Progenitor cell of endocrine pancreas (in vitro differentiated cells): ENCODE results near the gene TXNDC16. TPM values are rescaled to one million over a fixed set of nuclear protein-coding genes. Genes with fewer than 3 reads are reported as not detected.

Experiments
- DNase-seq: peaks from one replicate; pipeline ENCODE4 v3.0.0; 2021; ENCODE audit warnings: low spot score; ENCODE audit not compliant: unreplicated experiment
- H3K27ac Mint-ChIP-seq: 2 replicates; pipeline ENCODE4 v1.8.0; 2021; ENCODE audit warnings: mild to moderate bottlenecking, moderate library complexity, mixed read lengths
- H3K27me3 Mint-ChIP-seq: 2 replicates; pipeline ENCODE4 v1.8.0; 2021; ENCODE audit warnings: mixed read lengths
- H3K36me3 Mint-ChIP-seq: 2 replicates; pipeline ENCODE4 v1.8.0; 2022; ENCODE audit warnings: mixed read lengths; ENCODE audit not compliant: insufficient read depth
- H3K4me1 Mint-ChIP-seq: 2 replicates; pipeline ENCODE4 v1.8.0; 2021; ENCODE audit warnings: low read depth, mixed read lengths
- H3K4me3 Mint-ChIP-seq: 2 replicates; pipeline ENCODE4 v1.8.0; 2021; ENCODE audit warnings: low read depth, mild to moderate bottlenecking, moderate library complexity, mixed read lengths
- H3K9me3 Mint-ChIP-seq: 2 replicates; pipeline ENCODE4 v1.8.0; 2021; ENCODE audit warnings: low read depth, mixed read lengths
- CTCF ChIP-seq: fragments of 200-600 bp; sonication (generic); IDR thresholded peaks from one replicate; pipeline ENCODE4 v1.5.0; 2021; ENCODE audit warnings: antibody characterized with exemption, mild to moderate bottlenecking; ENCODE audit not compliant: unreplicated experiment
- total RNA-seq: library from RNA; stranded (reverse); gene quantifications from 2 replicates; pipeline ENCODE4 v1.2.1, GENCODE V29; 2021

TXNDC16 gene
- total RNA-seq, 1 donor from 2014 or later: 18.9 TPM

- H3K36me3 Mint-ChIP-seq: peaks cover 25% of the 10 kb centered on the region
- no peak for DNase-seq
- no peak overlapping the region for H3K27ac Mint-ChIP-seq
- no peak for TF ChIP-seq CTCF
- H3K27me3 Mint-ChIP-seq: no peaks in the 10 kb centered on the region
- H3K9me3 Mint-ChIP-seq: no peaks in the 10 kb centered on the region
- H3K4me1 Mint-ChIP-seq: no peaks in the 10 kb centered on the region
- H3K4me3 Mint-ChIP-seq: no peak overlapping the region
Observed at GRCh38 chr14:52455291-52456088, 96.8 kb downstream of the TXNDC16 start.

GRCh38 chr14:52447236-52447635, 105.1 kb downstream of the TXNDC16 start:
- DNase-seq: no peak
- Mint-ChIP-seq H3K36me3 (peaks cover 24% of the 10 kb centered on the region), H3K27me3 (no peaks in the 10 kb centered on the region), H3K4me3 (no peak overlapping the region), H3K9me3 (peaks cover 20% of the 10 kb centered on the region), H3K27ac (no peak overlapping the region), H3K4me1 (peaks cover 3% of the 10 kb centered on the region)
- no peak for TF ChIP-seq CTCF

- Mint-ChIP-seq H3K36me3 (peaks cover 17% of the 10 kb centered on the region), H3K4me3 (no peak overlapping the region), H3K27ac (no peak overlapping the region), H3K4me1 (peaks cover 3% of the 10 kb centered on the region), H3K27me3 (no peaks in the 10 kb centered on the region), H3K9me3 (peaks cover 20% of the 10 kb centered on the region)
- no peak for DNase-seq
- no peak for TF ChIP-seq CTCF
Observed at GRCh38 chr14:52446355-52446754, 106.0 kb downstream of the TXNDC16 start.

DNA sequence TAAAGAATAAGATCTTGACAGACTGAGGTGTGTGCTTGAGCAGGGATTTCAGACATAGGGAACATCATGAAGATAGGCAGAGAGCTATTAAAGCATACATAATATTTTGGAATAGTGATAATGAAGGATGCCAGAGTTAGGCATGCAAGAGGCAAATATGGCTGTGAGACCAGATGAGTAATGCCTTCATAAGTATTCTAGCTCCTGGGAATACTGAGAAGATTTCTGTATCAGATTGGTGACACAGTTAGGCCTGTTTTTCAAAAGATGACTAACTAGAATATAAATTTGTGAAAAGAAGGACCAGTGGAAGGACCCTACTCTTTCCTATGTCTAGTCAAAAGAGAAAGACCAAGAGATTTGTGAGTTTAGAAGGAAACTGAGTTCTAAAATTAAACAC, 108.8 kb downstream of the TXNDC16 start:
- Mint-ChIP-seq H3K27ac (no peak overlapping the region), H3K9me3 (peaks cover 6% of the 10 kb centered on the region), H3K4me3 (no peak overlapping the region), H3K4me1 (peaks cover 3% of the 10 kb centered on the region), H3K36me3 (peaks cover 8% of the 10 kb centered on the region), H3K27me3 (no peaks in the 10 kb centered on the region)
- TF ChIP-seq CTCF: no peak
- DNase-seq: no peak

- no peak for TF ChIP-seq CTCF
- peaks cover 5% of the 10 kb centered on the region for H3K36me3 Mint-ChIP-seq
- H3K4me3 Mint-ChIP-seq: no peak overlapping the region
- H3K27me3 Mint-ChIP-seq: no peaks in the 10 kb centered on the region
- no peak for DNase-seq
- no peak overlapping the region for H3K27ac Mint-ChIP-seq
- no peaks in the 10 kb centered on the region for H3K9me3 Mint-ChIP-seq
- peaks cover 3% of the 10 kb centered on the region for H3K4me1 Mint-ChIP-seq
Observed at GRCh38 chr14:52442602-52443001, 109.7 kb downstream of the TXNDC16 start.
